Bronchial epithelial cell (primary cell): ENCODE measurements around the gene UROS. TPM values are rescaled to one million over a fixed set of nuclear protein-coding genes. Genes with fewer than 3 reads are reported as not detected.

Source experiments
- DNase-seq: peaks from one replicate; pipeline ENCODE4 v3.0.0-alpha.2; 2010; ENCODE audit warnings: low read depth
- FAIRE-seq: peaks from 2 replicates; lab custom pipeline; 2011; peaks lifted over from hg19 to GRCh38; lab: Jason Lieb, UNC
- H3K27me3 ChIP-seq: 2 replicates; pipeline ENCODE4 v1.5.1; 2011; ENCODE audit warnings: low read length; ENCODE audit not compliant: control insufficient read depth, insufficient read depth
- H3K36me3 ChIP-seq: 2 replicates; pipeline ENCODE4 v1.5.1; 2011; ENCODE audit warnings: low read length; ENCODE audit not compliant: control insufficient read depth, insufficient read depth
- H3K4me3 ChIP-seq: 2 replicates; pipeline ENCODE4 v1.5.1; 2011; ENCODE audit warnings: mild to moderate bottlenecking, low read depth, low read length, control low read depth
- total RNA-seq: library from RNA; depleted of rRNA; stranded (reverse); fragments of >200 nt; gene quantifications from 2 replicates; pipeline ENCODE4 v1.2.1, GENCODE V29; 2014
- TF ChIP-seq, protein P1 (sequence below): IDR thresholded peaks from 2 replicates; pipeline ENCODE4 v1.5.1; 2011; ENCODE audit warnings: mild to moderate bottlenecking, moderate library complexity, low read length, control low read depth, inconsistent platforms; ENCODE audit not compliant: insufficient read depth, severe bottlenecking

Gene UROS
- total RNA-seq, 1 donor from 2014 or later, result 17.4 TPM

DNA sequence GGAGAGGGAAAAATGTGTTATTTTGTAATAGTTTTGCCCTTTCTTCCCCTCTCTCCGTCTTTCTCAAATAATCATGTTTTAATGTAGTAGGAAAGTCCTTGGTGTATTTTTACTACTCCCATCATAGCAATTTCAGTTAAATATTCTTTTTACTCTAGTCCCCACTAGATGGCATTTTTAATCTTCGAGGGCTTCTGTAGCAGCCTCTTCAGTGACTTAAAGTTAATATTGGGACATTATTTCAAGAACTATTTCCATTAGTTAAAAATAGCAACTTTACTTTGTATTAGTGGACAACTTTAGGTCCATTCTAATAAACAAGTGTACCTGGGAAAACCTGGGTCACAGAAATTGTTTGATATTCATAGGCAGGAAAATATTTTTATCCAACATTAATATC lies 80.6 kb downstream of the UROS start:
- TF ChIP-seq, protein P1, sequence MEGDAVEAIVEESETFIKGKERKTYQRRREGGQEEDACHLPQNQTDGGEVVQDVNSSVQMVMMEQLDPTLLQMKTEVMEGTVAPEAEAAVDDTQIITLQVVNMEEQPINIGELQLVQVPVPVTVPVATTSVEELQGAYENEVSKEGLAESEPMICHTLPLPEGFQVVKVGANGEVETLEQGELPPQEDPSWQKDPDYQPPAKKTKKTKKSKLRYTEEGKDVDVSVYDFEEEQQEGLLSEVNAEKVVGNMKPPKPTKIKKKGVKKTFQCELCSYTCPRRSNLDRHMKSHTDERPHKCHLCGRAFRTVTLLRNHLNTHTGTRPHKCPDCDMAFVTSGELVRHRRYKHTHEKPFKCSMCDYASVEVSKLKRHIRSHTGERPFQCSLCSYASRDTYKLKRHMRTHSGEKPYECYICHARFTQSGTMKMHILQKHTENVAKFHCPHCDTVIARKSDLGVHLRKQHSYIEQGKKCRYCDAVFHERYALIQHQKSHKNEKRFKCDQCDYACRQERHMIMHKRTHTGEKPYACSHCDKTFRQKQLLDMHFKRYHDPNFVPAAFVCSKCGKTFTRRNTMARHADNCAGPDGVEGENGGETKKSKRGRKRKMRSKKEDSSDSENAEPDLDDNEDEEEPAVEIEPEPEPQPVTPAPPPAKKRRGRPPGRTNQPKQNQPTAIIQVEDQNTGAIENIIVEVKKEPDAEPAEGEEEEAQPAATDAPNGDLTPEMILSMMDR, result no peak
- H3K27me3 ChIP-seq, result no peaks in the 10 kb centered on the region
- DNase-seq (peak; percentile 5), FAIRE-seq (no peak)
- H3K36me3 ChIP-seq, result peaks cover 5% of the 10 kb centered on the region
- no peak overlapping the region for H3K4me3 ChIP-seq

DNA sequence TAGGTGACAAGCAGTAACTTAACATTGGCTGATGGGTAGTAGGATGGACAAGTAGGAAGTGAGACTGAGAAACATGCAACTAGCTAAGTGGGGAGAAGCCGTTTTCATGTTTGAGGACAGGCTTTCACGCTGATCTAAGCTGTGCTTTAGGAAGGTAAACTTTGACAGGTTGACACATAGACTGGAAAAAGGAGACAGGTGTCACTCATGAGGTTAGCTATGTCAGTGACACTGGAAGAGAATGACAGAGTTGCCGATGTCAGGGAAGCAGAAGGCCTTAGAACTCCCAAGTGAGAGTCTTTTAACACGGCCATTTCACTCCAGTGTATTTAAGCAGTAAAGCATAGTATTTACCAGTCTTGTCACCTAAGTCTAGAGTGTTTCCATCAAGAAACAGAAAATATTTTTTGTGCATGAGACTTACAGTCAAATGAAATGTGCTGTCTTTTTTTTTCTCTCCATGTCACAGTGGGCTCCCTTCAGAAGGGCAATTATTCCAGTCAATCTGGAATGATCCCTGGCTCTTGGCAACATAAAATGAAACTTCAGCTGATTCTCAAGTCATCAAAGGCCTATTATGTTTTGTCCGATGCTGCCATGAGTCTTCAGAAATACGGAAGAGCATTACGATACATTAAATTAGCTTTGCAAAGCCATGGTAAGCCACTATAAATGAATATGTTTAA lies 82.9 kb downstream of the UROS start:
- DNase-seq, result no peak
- FAIRE-seq, result peak; percentile 47
- H3K4me3 ChIP-seq, result no peak overlapping the region
- no peaks in the 10 kb centered on the region for H3K27me3 ChIP-seq
- H3K36me3 ChIP-seq, result peaks cover 9% of the 10 kb centered on the region
- TF ChIP-seq, protein P1, result no peak

Other genes with a start within 250 kb of the UROS start
- gene TEX36, start 140.1 kb downstream of the UROS start, total RNA-seq, result not detected in 2 replicates
- gene EDRF1, start 103.5 kb downstream of the UROS start, total RNA-seq, result 13.4 and 15.5 TPM in 2 replicates
- gene MMP21, start 47.4 kb downstream of the UROS start, total RNA-seq, result not detected in 2 replicates
- gene BCCIP, start 288 bp upstream of the UROS start, total RNA-seq, result 39.4 and 56.1 TPM in 2 replicates
- gene DHX32, start 58.0 kb upstream of the UROS start, total RNA-seq, result 34.4 and 37.6 TPM in 2 replicates
- gene FANK1, start 73.3 kb upstream of the UROS start, total RNA-seq, result 2.1 and 5.2 TPM in 2 replicates